ENCODE data around the gene KANSL1. TPM values are rescaled to one million over a fixed set of nuclear protein-coding genes. Genes with fewer than 3 reads are reported as not detected.

Gene KANSL1
- total and polyA plus RNA-seq, 3 donors from 2014 or later, result 70.3 to 158 (median 152) TPM

DNA sequence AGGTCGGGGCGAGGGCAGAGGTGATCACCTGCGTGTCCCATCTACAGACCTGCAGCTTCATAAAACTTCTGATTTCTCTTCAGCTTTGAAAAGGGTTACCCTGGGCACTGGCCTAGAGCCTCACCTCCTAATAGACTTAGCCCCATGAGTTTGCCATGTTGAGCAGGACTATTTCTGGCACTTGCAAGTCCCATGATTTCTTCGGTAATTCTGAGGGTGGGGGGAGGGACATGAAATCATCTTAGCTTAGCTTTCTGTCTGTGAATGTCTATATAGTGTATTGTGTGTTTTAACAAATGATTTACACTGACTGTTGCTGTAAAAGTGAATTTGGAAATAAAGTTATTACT lies 165.3 kb downstream of the KANSL1 start:
- Histone ChIP-seq H3K27me3 (no peaks in the 10 kb centered on the region), H3K27ac (no peak overlapping the region), H3K4me1 (peaks cover 2% of the 10 kb centered on the region), H3K36me3 (ENCODE audit: low read depth, missing control alignments) (no peaks in the 10 kb centered on the region), H3K4me3 (no peak overlapping the region), H3K9me3 (no peaks in the 10 kb centered on the region)
- intact Hi-C loops (cut with DNase I; ENCODE audit: low total_unique reads), result no loop called here
- 75 to 84% methylated on average over 4 of the region's 4 CpGs for WGBS, 2 donors
- TF ChIP-seq CTCF (IDR thresholded peaks at IDR 0.05), result no peak
- TF ChIP-seq POLR2A (IDR thresholded peaks at IDR 0.05), result no peak
- no peak for DNase-seq

GRCh38 chr17:46027048-46027975 lies 165.9 kb downstream of the KANSL1 start:
- H3K9me3 ChIP-seq, result no peaks in the 10 kb centered on the region
- no peak overlapping the region for H3K27ac ChIP-seq

DNA sequence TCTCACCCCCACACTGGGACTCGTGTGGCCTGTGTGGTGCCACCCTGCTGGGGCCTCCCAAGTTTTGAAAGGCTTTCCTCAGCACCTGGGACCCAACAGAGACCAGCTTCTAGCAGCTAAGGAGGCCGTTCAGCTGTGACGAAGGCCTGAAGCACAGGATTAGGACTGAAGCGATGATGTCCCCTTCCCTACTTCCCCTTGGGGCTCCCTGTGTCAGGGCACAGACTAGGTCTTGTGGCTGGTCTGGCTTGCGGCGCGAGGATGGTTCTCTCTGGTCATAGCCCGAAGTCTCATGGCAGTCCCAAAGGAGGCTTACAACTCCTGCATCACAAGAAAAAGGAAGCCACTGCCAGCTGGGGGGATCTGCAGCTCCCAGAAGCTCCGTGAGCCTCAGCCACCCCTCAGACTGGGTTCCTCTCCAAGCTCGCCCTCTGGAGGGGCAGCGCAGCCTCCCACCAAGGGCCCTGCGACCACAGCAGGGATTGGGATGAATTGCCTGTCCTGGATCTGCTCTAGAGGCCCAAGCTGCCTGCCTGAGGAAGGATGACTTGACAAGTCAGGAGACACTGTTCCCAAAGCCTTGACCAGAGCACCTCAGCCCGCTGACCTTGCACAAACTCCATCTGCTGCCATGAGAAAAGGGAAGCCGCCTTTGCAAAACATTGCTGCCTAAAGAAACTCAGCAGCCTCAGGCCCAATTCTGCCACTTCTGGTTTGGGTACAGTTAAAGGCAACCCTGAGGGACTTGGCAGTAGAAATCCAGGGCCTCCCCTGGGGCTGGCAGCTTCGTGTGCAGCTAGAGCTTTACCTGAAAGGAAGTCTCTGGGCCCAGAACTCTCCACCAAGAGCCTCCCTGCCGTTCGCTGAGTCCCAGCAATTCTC lies 166.8 kb downstream of the KANSL1 start:
- intact Hi-C loops (cut with DNase I; ENCODE audit: low total_unique reads), result no loop called here
- H3K36me3 ChIP-seq (ENCODE audit: low read depth, missing control alignments), result no peaks in the 10 kb centered on the region

More at GRCh38 chr17:46027048-46027975, 165.9 kb downstream of the KANSL1 start:
- intact Hi-C loops (cut with DNase I; ENCODE audit: low total_unique reads), result no loop called here
- Histone ChIP-seq H3K36me3 (ENCODE audit: low read depth, missing control alignments) (no peaks in the 10 kb centered on the region), H3K4me1 (peaks cover 2% of the 10 kb centered on the region), H3K4me3 (no peak overlapping the region), H3K27me3 (no peaks in the 10 kb centered on the region)
- 70 to 76% methylated on average over 12 of the region's 12 CpGs for WGBS, 2 donors
- TF ChIP-seq POLR2A (IDR thresholded peaks at IDR 0.05) (no peak), CTCF (IDR thresholded peaks at IDR 0.05) (no peak)
- no peak for DNase-seq

GRCh38 chr17:46025510-46026165 lies 167.6 kb downstream of the KANSL1 start:
- peaks cover 2% of the 10 kb centered on the region for H3K4me1 ChIP-seq
- no peak overlapping the region for H3K27ac ChIP-seq
- no peak for DNase-seq
- 89 to 92% methylated on average over 8 of the region's 8 CpGs for WGBS, 2 donors
- no peaks in the 10 kb centered on the region for H3K27me3 ChIP-seq
- TF ChIP-seq POLR2A (IDR thresholded peaks at IDR 0.05) (no peak), CTCF (IDR thresholded peaks at IDR 0.05) (no peak)
- H3K36me3 ChIP-seq (ENCODE audit: low read depth, missing control alignments), result no peaks in the 10 kb centered on the region
- intact Hi-C loops (cut with DNase I; ENCODE audit: low total_unique reads), result no loop called here
- H3K4me3 ChIP-seq, result no peak overlapping the region
- H3K9me3 ChIP-seq, result no peaks in the 10 kb centered on the region

More for the DNA sequence above, 166.8 kb downstream of the KANSL1 start:
- H3K4me3 ChIP-seq, result no peak overlapping the region
- WGBS, 2 donors, result 82 to 83% methylated on average over 8 to 17 of the region's 17 CpGs
- peaks cover 2% of the 10 kb centered on the region for H3K4me1 ChIP-seq
- DNase-seq, result no peak
- TF ChIP-seq POLR2A (IDR thresholded peaks at IDR 0.05) (no peak), CTCF (IDR thresholded peaks at IDR 0.05) (no peak)
- no peak overlapping the region for H3K27ac ChIP-seq
- no peaks in the 10 kb centered on the region for H3K9me3 ChIP-seq
- H3K27me3 ChIP-seq, result no peaks in the 10 kb centered on the region
